Measurements from ENCODE around the gene PRKCH. TPM values are rescaled to one million over a fixed set of nuclear protein-coding genes. Genes with fewer than 3 reads are reported as not detected.
A peak's percentile ranks its signal among the peaks of the same experiment; 100 is the strongest.

PRKCH gene
- total and polyA plus RNA-seq, 3 experiments from 2014 or later = 165 to 369 (median 166) TPM

- Mint-ChIP-seq H3K27me3 (peaks cover 0 to 5% of the 10 kb centered on the region in 2 donors), H3K9me3 (no peaks in the 10 kb centered on the region), H3K4me1 (peaks cover 84 to 94% (median 94%) of the 10 kb centered on the region in 3 donors), H3K27ac (peak overlapping the region; percentile 32 to 87 (median 74)), H3K4me3 (no peak overlapping the region), H3K36me3 (peaks cover 0 to 79% (median 13%) of the 10 kb centered on the region in 3 donors)
- ChIA-PET POLR2A (no interaction called here), CTCF (no interaction called here)
- peaks cover 4% of the 10 kb centered on the region for H3K36me3 ChIP-seq (ENCODE audit: insufficient read depth, low read length)
- no peak for DNase-seq
- no peak overlapping the region for H3K27ac ChIP-seq (ENCODE audit: low read depth, low read length)
- peaks cover 48% of the 10 kb centered on the region for H3K4me1 ChIP-seq (ENCODE audit: insufficient read depth, low read length)
- H3K27me3 ChIP-seq (ENCODE audit: insufficient read depth, low read length, poor library complexity, severe bottlenecking) = no peaks in the 10 kb centered on the region
- H3K9me3 ChIP-seq (ENCODE audit: low read length) = no peaks in the 10 kb centered on the region
- H3K4me3 ChIP-seq (ENCODE audit: low read length) = no peak overlapping the region
These were observed 195.7 kb downstream of the PRKCH start for GRCh38 chr14:61516964-61517653.

GRCh38 chr14:61517911-61518384 is 196.6 kb downstream of the PRKCH start:
- CTCF ChIA-PET = interaction anchor here (1.1 kb wide), 1 partner anchor 18 kb away, joined by 3 read pairs; no protein-coding TSS in a partner anchor
- peaks cover 56% of the 10 kb centered on the region for H3K4me1 ChIP-seq (ENCODE audit: insufficient read depth, low read length)
- H3K9me3 Mint-ChIP-seq = no peaks in the 10 kb centered on the region
- DNase-seq = no peak
- H3K4me3 Mint-ChIP-seq = peak overlapping the region in 4 of 7 donors; percentile 20 to 36 (median 30)
- H3K27ac Mint-ChIP-seq = peak overlapping the region; percentile 73 to 92 (median 80)
- peaks cover 3% of the 10 kb centered on the region for H3K36me3 ChIP-seq (ENCODE audit: insufficient read depth, low read length)
- no peaks in the 10 kb centered on the region for H3K27me3 ChIP-seq (ENCODE audit: insufficient read depth, low read length, poor library complexity, severe bottlenecking)
- H3K36me3 Mint-ChIP-seq = peaks cover 0 to 81% (median 13%) of the 10 kb centered on the region in 3 donors
- H3K4me1 Mint-ChIP-seq = peaks cover 91 to 100% (median 98%) of the 10 kb centered on the region in 3 donors
- no peaks in the 10 kb centered on the region for H3K9me3 ChIP-seq (ENCODE audit: low read length)
- POLR2A ChIA-PET = no interaction called here
- no peak overlapping the region for H3K4me3 ChIP-seq (ENCODE audit: low read length)
- peaks cover 0 to 5% of the 10 kb centered on the region in 2 donors for H3K27me3 Mint-ChIP-seq
- no peak overlapping the region for H3K27ac ChIP-seq (ENCODE audit: low read depth, low read length)

- peaks cover 0 to 79% (median 9%) of the 10 kb centered on the region in 3 donors for H3K36me3 Mint-ChIP-seq
- H3K4me1 ChIP-seq (ENCODE audit: insufficient read depth, low read length) = peaks cover 61% of the 10 kb centered on the region
- H3K27me3 ChIP-seq (ENCODE audit: insufficient read depth, low read length, poor library complexity, severe bottlenecking) = no peaks in the 10 kb centered on the region
- no peaks in the 10 kb centered on the region for H3K9me3 Mint-ChIP-seq
- DNase-seq = no peak
- CTCF ChIA-PET = interaction anchor here (1.1 kb wide), 1 partner anchor 18 kb away, joined by 3 read pairs; no protein-coding TSS in a partner anchor
- no peaks in the 10 kb centered on the region for H3K9me3 ChIP-seq (ENCODE audit: low read length)
- H3K27ac Mint-ChIP-seq = peak overlapping the region; percentile 73 to 92 (median 80)
- peak overlapping the region in 5 of 7 donors; percentile 20 to 79 (median 36) for H3K4me3 Mint-ChIP-seq
- H3K27me3 Mint-ChIP-seq = peaks cover 0 to 5% of the 10 kb centered on the region in 2 donors
- POLR2A ChIA-PET = no interaction called here
- no peaks in the 10 kb centered on the region for H3K36me3 ChIP-seq (ENCODE audit: insufficient read depth, low read length)
- H3K4me3 ChIP-seq (ENCODE audit: low read length) = no peak overlapping the region
- no peak overlapping the region for H3K27ac ChIP-seq (ENCODE audit: low read depth, low read length)
- peaks cover 91 to 100% (median 98%) of the 10 kb centered on the region in 3 donors for H3K4me1 Mint-ChIP-seq
These were observed 197.0 kb downstream of the PRKCH start for GRCh38 chr14:61518403-61518802.

- H3K9me3 Mint-ChIP-seq = no peaks in the 10 kb centered on the region
- ChIA-PET CTCF (no interaction called here), POLR2A (no interaction called here)
- Histone ChIP-seq H3K27me3 (ENCODE audit: insufficient read depth, low read length, poor library complexity, severe bottlenecking) (no peaks in the 10 kb centered on the region), H3K4me3 (ENCODE audit: low read length) (no peak overlapping the region), H3K27ac (ENCODE audit: low read depth, low read length) (no peak overlapping the region), H3K36me3 (ENCODE audit: insufficient read depth, low read length) (no peaks in the 10 kb centered on the region), H3K9me3 (ENCODE audit: low read length) (no peaks in the 10 kb centered on the region), H3K4me1 (ENCODE audit: insufficient read depth, low read length) (peaks cover 68% of the 10 kb centered on the region)
- peaks cover 0 to 78% (median 9%) of the 10 kb centered on the region in 3 donors for H3K36me3 Mint-ChIP-seq
- H3K4me1 Mint-ChIP-seq = peaks cover 93 to 100% (median 98%) of the 10 kb centered on the region in 3 donors
- H3K27me3 Mint-ChIP-seq = peaks cover 0 to 2% of the 10 kb centered on the region in 2 donors
- DNase-seq = no peak
- H3K27ac Mint-ChIP-seq = peak overlapping the region in 7 of 8 donors; percentile 32 to 85 (median 66)
- H3K4me3 Mint-ChIP-seq = no peak overlapping the region
These were observed 197.7 kb downstream of the PRKCH start for GRCh38 chr14:61519106-61519505.

- ChIA-PET POLR2A (interaction anchor here (0.6 to 0.7 kb wide), 2 partner anchors 104 to 176 kb away, joined by 3 to 4 read pairs; partner anchors contain the start of gene HIF1A), CTCF (interaction anchor here (1.2 kb wide), 1 partner anchor 8 kb away, joined by 3 read pairs; no protein-coding TSS in a partner anchor)
- Mint-ChIP-seq H3K9me3 (no peaks in the 10 kb centered on the region), H3K4me3 (no peak overlapping the region), H3K4me1 (peaks cover 93 to 100% (median 99%) of the 10 kb centered on the region in 3 donors), H3K27me3 (peaks cover 0 to 3% of the 10 kb centered on the region in 2 donors), H3K27ac (peak overlapping the region in 7 of 8 donors; percentile 50 to 76 (median 55)), H3K36me3 (peaks cover 0 to 76% (median 6%) of the 10 kb centered on the region in 3 donors)
- Histone ChIP-seq H3K27ac (ENCODE audit: low read depth, low read length) (no peak overlapping the region), H3K27me3 (ENCODE audit: insufficient read depth, low read length, poor library complexity, severe bottlenecking) (no peaks in the 10 kb centered on the region), H3K4me3 (ENCODE audit: low read length) (no peak overlapping the region), H3K36me3 (ENCODE audit: insufficient read depth, low read length) (no peaks in the 10 kb centered on the region), H3K4me1 (ENCODE audit: insufficient read depth, low read length) (peaks cover 74% of the 10 kb centered on the region), H3K9me3 (ENCODE audit: low read length) (no peaks in the 10 kb centered on the region)
- no peak for DNase-seq
These were observed 198.4 kb downstream of the PRKCH start for GRCh38 chr14:61519735-61520134.

GRCh38 chr14:61520576-61520975 is 199.2 kb downstream of the PRKCH start:
- Mint-ChIP-seq H3K4me3 (no peak overlapping the region), H3K9me3 (no peaks in the 10 kb centered on the region), H3K36me3 (peaks cover 0 to 76% (median 8%) of the 10 kb centered on the region in 3 donors), H3K27me3 (peaks cover 0 to 3% of the 10 kb centered on the region in 2 donors), H3K4me1 (peaks cover 93 to 100% (median 99%) of the 10 kb centered on the region in 3 donors), H3K27ac (peak overlapping the region in 7 of 8 donors; percentile 24 to 87 (median 44))
- H3K36me3 ChIP-seq (ENCODE audit: insufficient read depth, low read length) = peaks cover 4% of the 10 kb centered on the region
- no peak overlapping the region for H3K4me3 ChIP-seq (ENCODE audit: low read length)
- DNase-seq = no peak
- H3K4me1 ChIP-seq (ENCODE audit: insufficient read depth, low read length) = peaks cover 77% of the 10 kb centered on the region
- H3K9me3 ChIP-seq (ENCODE audit: low read length) = no peaks in the 10 kb centered on the region
- POLR2A ChIA-PET = interaction anchor here (0.6 to 0.7 kb wide), 3 partner anchors 38 to 175 kb away, joined by 3 to 4 read pairs (median 3); partner anchors contain the start of gene HIF1A
- CTCF ChIA-PET = interaction anchor here (1.2 kb wide), 1 partner anchor 9 kb away, joined by 3 read pairs; no protein-coding TSS in a partner anchor
- H3K27me3 ChIP-seq (ENCODE audit: insufficient read depth, low read length, poor library complexity, severe bottlenecking) = no peaks in the 10 kb centered on the region
- no peak overlapping the region for H3K27ac ChIP-seq (ENCODE audit: low read depth, low read length)

GRCh38 chr14:61521773-61522172 is 200.4 kb downstream of the PRKCH start:
- no peak for DNase-seq
- Histone ChIP-seq H3K9me3 (ENCODE audit: low read length) (no peaks in the 10 kb centered on the region), H3K27me3 (ENCODE audit: insufficient read depth, low read length, poor library complexity, severe bottlenecking) (no peaks in the 10 kb centered on the region), H3K4me3 (ENCODE audit: low read length) (no peak overlapping the region), H3K36me3 (ENCODE audit: insufficient read depth, low read length) (peaks cover 16% of the 10 kb centered on the region), H3K27ac (ENCODE audit: low read depth, low read length) (no peak overlapping the region), H3K4me1 (ENCODE audit: insufficient read depth, low read length) (peaks cover 77% of the 10 kb centered on the region)
- ChIA-PET POLR2A (no interaction called here), CTCF (no interaction called here)
- H3K27ac Mint-ChIP-seq = peak overlapping the region; percentile 70 to 88 (median 80)
- peaks cover 0 to 77% (median 12%) of the 10 kb centered on the region in 3 donors for H3K36me3 Mint-ChIP-seq
- peak overlapping the region in 3 of 7 donors; percentile 4 to 26 (median 14) for H3K4me3 Mint-ChIP-seq
- peaks cover 0 to 3% of the 10 kb centered on the region in 2 donors for H3K27me3 Mint-ChIP-seq
- H3K4me1 Mint-ChIP-seq = peaks cover 92 to 100% (median 99%) of the 10 kb centered on the region in 3 donors
- H3K9me3 Mint-ChIP-seq = no peaks in the 10 kb centered on the region
